B cell (primary cell): ENCODE data around the gene TTC38. TPM values are rescaled to one million over a fixed set of nuclear protein-coding genes. Genes with fewer than 3 reads are reported as not detected.

ENCODE experiments used
- ATAC-seq: fragments of 200-7000 bp; cut with Tn5 transposase; one replicate; pipeline ENCODE4 v1.10.0; 2021; ENCODE audit warnings: low read depth, mild to moderate bottlenecking, moderate number of reproducible peaks, moderate library complexity
- CTCF ChIA-PET: fragments of 350-600 bp; sonication (Branson Sonifier 250); formaldehyde crosslinking; loops from one replicate; lab custom pipeline; 2021; ENCODE audit warnings: antibody characterized with exemption, inconsistent platforms; lab: Charles Lee
- POLR2A ChIA-PET: fragments of 350-600 bp; sonication (Branson Sonifier 250); formaldehyde crosslinking; loops from one replicate; lab custom pipeline; 2021; ENCODE audit warnings: antibody characterized with exemption; lab: Charles Lee
- DNase-seq: peaks from one replicate; pipeline ENCODE4 v3.0.0; 2013
- H2AFZ ChIP-seq: 2 replicates; pipeline ENCODE4 v1.6.1; 2012; ENCODE audit warnings: mild to moderate bottlenecking, low read depth, low read length; ENCODE audit not compliant: insufficient read depth, poor library complexity, severe bottlenecking
- H3K27ac ChIP-seq, 2 donors: 1 replicate in 1 of 2; 2 replicates in 1 of 2; pipeline ENCODE4 v1.5.1; 2012 to 2013; ENCODE audit warnings: low read length in 2 of 2, mild to moderate bottlenecking in 2 of 2, moderate library complexity in 1 of 2
- H3K27me3 ChIP-seq, 4 experiments: fragments of 200-600 bp in 1 of 4; sonication (generic) in 1 of 4; replicated peaks in 1 of 4; 1 replicate in 2 of 4; 2 replicates in 2 of 4; pipeline versions ENCODE4 v1.6.1 to v1.7.0; 2013 to 2016; ENCODE audit warnings: low read length in 3 of 4, mild to moderate bottlenecking in 2 of 4, mixed read lengths in 1 of 4, moderate library complexity in 1 of 4; ENCODE audit not compliant: insufficient read depth in 4 of 4, control insufficient read depth in 3 of 4; ENCODE audit errors: control extremely low read depth in 1 of 4
- H3K36me3 ChIP-seq, 2 experiments: replicated peaks in 1 of 2; 1 replicate in 1 of 2; 2 replicates in 1 of 2; pipeline versions ENCODE4 v1.6.1 to v1.7.1; 2013; ENCODE audit warnings: low read length in 1 of 2; ENCODE audit not compliant: insufficient read depth in 2 of 2, control insufficient read depth in 1 of 2; ENCODE audit errors: control extremely low read depth in 1 of 2, extremely low read depth in 1 of 2
- H3K4me1 ChIP-seq, 2 donors: fragments of 200-600 bp in 1 of 2; sonication (generic) in 1 of 2; 1 replicate in 1 of 2; 2 replicates in 1 of 2; pipeline versions ENCODE4 v1.5.1 to v1.6.1; 2013 to 2017; ENCODE audit warnings: low read length in 2 of 2; ENCODE audit not compliant: control insufficient read depth in 2 of 2, insufficient read depth in 2 of 2
- H3K4me2 ChIP-seq: replicated peaks from 2 replicates; pipeline ENCODE3; 2012; ENCODE audit warnings: mild to moderate bottlenecking, low read depth, low read length; ENCODE audit not compliant: poor library complexity, severe bottlenecking
- H3K4me3 ChIP-seq, 5 experiments: fragments of 200-600 bp in 1 of 5; sonication (generic) in 1 of 5; 1 replicate in 3 of 5; 2 replicates in 2 of 5; pipeline versions ENCODE4 v1.5.1 to v1.7.0; 2011 to 2016; ENCODE audit warnings: low read length in 4 of 5, mild to moderate bottlenecking in 4 of 5, low read depth in 2 of 5, control low read depth in 1 of 5, moderate library complexity in 1 of 5; ENCODE audit not compliant: insufficient read depth in 1 of 5; ENCODE audit errors: control extremely low read depth in 1 of 5, extremely low read depth in 1 of 5
- H3K79me2 ChIP-seq: fragments of 200-600 bp; sonication (generic); one replicate; pipeline ENCODE4 v1.6.0; 2016; ENCODE audit warnings: low read length; ENCODE audit not compliant: control insufficient read depth, insufficient read depth
- H3K9ac ChIP-seq: fragments of 200-600 bp; sonication (generic); 2 replicates; pipeline ENCODE4 v1.6.1; 2017; ENCODE audit warnings: mild to moderate bottlenecking, low read length, moderate library complexity
- H3K9me3 ChIP-seq, 3 donors: one replicate each; pipeline versions ENCODE4 v1.6.1 to v1.7.1; 2013; ENCODE audit warnings: low read length in 2 of 3; ENCODE audit not compliant: control insufficient read depth in 2 of 3, insufficient read depth in 1 of 3; ENCODE audit errors: control extremely low read depth in 1 of 3
- H4K20me1 ChIP-seq: 2 replicates; pipeline ENCODE4 v1.6.0; 2012; ENCODE audit warnings: mild to moderate bottlenecking, low read length; ENCODE audit not compliant: insufficient read depth, control insufficient read depth, poor library complexity, severe bottlenecking
- H3K27ac Mint-ChIP-seq: one replicate; pipeline ENCODE4 v1.8.0; 2021; ENCODE audit warnings: mixed read lengths
- H3K27me3 Mint-ChIP-seq: one replicate; pipeline ENCODE4 v1.8.0; 2021; ENCODE audit warnings: mixed read lengths
- H3K4me1 Mint-ChIP-seq: one replicate; pipeline ENCODE4 v1.8.0; 2021; ENCODE audit warnings: mixed read lengths
- H3K4me3 Mint-ChIP-seq: one replicate; pipeline ENCODE4 v1.8.0; 2021; ENCODE audit warnings: mixed read lengths
- H3K9me3 Mint-ChIP-seq: one replicate; pipeline ENCODE4 v1.8.0; 2022; ENCODE audit warnings: mixed read lengths; ENCODE audit not compliant: insufficient read depth
- EZH2 ChIP-seq: IDR thresholded peaks from 2 replicates; pipeline ENCODE4 v1.6.1; 2012; ENCODE audit warnings: borderline replicate concordance, low read depth, mild to moderate bottlenecking, moderate library complexity, low read length; ENCODE audit not compliant: insufficient read depth, poor library complexity, severe bottlenecking
- WGBS: methylation state at CpG from one replicate; pipeline ENCODE4 v1.1.5; 2013; ENCODE audit warnings: missing lambda C conversion rate; ENCODE audit not compliant: insufficient coverage; 5-methylcytosine and 5-hydroxymethylcytosine counted together
- intact Hi-C: fragments of 100-400 bp; cut with micrococcal nuclease; formaldehyde crosslinking; loops from one replicate; pipeline ENCODE4 v1.10.0; 2022
- polyA plus RNA-seq: library from polyadenylated mRNA; depleted of rRNA; stranded (reverse); fragments of >200 nt; gene quantifications from 2 replicates; pipeline ENCODE4 v1.2.3, GENCODE V29; 2012
- total RNA-seq, 2 donors: library from RNA; stranded (reverse); fragments of 120-200 nt in 1 of 2; gene quantifications; 1 replicate in 1 of 2; 2 replicates in 1 of 2; pipeline versions ENCODE4 v1.2.3 to v1.2.4, GENCODE V29; 2013 to 2022
- TF ChIP-seq, protein P1 (sequence below): fragments of 200-600 bp; IDR thresholded peaks from one replicate; pipeline ENCODE4 v1.8.0; 2022; ENCODE audit warnings: antibody characterized with exemption, mild to moderate bottlenecking

TTC38 gene
- total and polyA plus RNA-seq, 2 donors (not counting 1 experiment from before 2014, with no cell fraction given), result 10.8 to 13.3 TPM

DNA sequence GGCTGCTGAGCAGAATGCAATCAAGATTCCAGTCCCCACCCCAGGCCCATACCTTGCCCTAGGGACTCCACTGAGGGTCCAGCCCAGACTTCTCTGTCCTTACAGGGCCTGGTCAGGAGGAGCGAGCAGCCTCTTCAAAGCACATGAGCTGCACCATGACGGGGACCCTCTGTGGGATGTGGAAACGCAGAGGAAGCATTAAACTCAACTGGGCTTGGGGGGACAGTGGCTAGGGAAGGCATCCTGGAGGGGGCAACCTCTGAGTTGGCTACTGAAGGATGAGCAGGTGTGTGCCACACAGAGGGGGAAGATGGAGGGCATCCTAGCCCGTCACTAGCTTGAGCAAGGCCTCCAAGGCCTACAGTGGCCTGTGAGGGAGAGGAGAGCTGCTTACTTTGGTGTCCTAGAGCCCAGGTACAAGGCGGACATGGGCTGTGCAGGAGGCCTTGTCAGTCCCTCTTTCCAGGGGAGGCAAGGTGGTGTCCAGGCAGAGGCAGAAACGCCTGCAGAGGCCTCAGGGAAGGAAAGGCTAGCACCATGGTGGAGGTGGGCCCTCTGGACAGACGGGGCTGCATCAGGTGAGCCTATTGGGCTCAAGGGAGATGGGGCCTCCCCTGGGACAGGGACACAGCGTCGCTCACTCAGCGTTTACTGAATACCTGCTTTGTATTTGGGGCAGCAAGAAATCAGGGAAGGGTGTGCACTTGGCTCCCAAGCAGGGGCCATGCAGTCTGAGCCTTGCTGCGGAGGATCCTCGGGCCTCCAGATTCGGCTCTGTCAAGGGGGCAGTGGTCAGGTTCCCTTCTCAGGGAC, 14.3 kb downstream of the TTC38 start:
- Mint-ChIP-seq H3K4me3 (no peak overlapping the region), H3K9me3 (no peaks in the 10 kb centered on the region)
- POLR2A ChIA-PET, result no interaction called here

DNA sequence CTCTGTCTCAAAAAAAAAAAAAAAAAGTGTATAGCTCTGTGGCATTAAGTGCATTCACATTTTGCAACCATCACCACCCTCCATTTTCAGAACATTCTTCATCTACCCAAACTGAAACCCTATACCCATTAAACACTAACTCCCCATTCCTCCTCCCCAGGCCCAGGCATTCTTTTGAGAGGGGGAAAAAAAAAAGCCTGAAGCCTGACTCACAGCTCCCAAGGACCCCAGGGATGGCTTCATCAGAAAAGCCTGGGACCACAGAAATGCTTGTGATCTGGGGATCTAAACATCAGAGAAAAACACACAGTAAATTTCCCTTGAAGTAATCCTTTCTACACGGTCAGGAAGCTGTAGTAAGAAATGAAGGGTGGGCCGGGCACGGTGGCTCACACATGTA, 18.2 kb downstream of the TTC38 start:
- Mint-ChIP-seq H3K4me3 (no peak overlapping the region), H3K27me3 (no peaks in the 10 kb centered on the region), H3K27ac (no peak overlapping the region), H3K4me1 (peaks cover 42% of the 10 kb centered on the region), H3K9me3 (no peaks in the 10 kb centered on the region)
- Histone ChIP-seq H3K27me3 (no peaks in the 10 kb centered on the region), H3K4me1 (peaks cover 26 to 50% of the 10 kb centered on the region in 2 donors), H3K27ac (no peak overlapping the region), H3K4me2 (no peak overlapping the region), H3K36me3 (peaks cover 0 to 4% of the 10 kb centered on the region in 2 experiments), H3K9me3 (peaks cover 0 to 3% (median 0%) of the 10 kb centered on the region in 3 donors), H4K20me1 (no peaks in the 10 kb centered on the region), H3K79me2 (no peaks in the 10 kb centered on the region), H3K4me3 (no peak overlapping the region), H3K9ac (no peak overlapping the region), H2AFZ (no peak overlapping the region)
- TF ChIP-seq, protein P1, sequence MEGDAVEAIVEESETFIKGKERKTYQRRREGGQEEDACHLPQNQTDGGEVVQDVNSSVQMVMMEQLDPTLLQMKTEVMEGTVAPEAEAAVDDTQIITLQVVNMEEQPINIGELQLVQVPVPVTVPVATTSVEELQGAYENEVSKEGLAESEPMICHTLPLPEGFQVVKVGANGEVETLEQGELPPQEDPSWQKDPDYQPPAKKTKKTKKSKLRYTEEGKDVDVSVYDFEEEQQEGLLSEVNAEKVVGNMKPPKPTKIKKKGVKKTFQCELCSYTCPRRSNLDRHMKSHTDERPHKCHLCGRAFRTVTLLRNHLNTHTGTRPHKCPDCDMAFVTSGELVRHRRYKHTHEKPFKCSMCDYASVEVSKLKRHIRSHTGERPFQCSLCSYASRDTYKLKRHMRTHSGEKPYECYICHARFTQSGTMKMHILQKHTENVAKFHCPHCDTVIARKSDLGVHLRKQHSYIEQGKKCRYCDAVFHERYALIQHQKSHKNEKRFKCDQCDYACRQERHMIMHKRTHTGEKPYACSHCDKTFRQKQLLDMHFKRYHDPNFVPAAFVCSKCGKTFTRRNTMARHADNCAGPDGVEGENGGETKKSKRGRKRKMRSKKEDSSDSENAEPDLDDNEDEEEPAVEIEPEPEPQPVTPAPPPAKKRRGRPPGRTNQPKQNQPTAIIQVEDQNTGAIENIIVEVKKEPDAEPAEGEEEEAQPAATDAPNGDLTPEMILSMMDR, result no peak
- no peak for TF ChIP-seq EZH2
- intact Hi-C loops, result no loop called here
- ChIA-PET POLR2A (no interaction called here), CTCF (interaction anchor here (0.6 to 1.1 kb wide), 2 partner anchors 11 to 290 kb away, joined by 3 to 4 read pairs; no protein-coding TSS in a partner anchor)
- no CpG with 5 or more reads among the region's 3 CpGs for WGBS
- no peak for ATAC-seq
- no peak for DNase-seq

More for the DNA sequence above, 14.3 kb downstream of the TTC38 start:
- CTCF ChIA-PET, result interaction anchor here (0.6 to 1.2 kb wide), 3 partner anchors 13 to 34 kb away, joined by 3 to 4 read pairs (median 3); no protein-coding TSS in a partner anchor
- TF ChIP-seq, protein P1, result no peak
- TF ChIP-seq EZH2, result no peak
- Mint-ChIP-seq H3K4me1 (peaks cover 24% of the 10 kb centered on the region), H3K27me3 (no peaks in the 10 kb centered on the region), H3K27ac (no peak overlapping the region)
- no peak overlapping the region for H3K4me3 ChIP-seq
- no peaks in the 10 kb centered on the region for H3K27me3 ChIP-seq
- 97% methylated on average over 13 of the region's 13 CpGs for WGBS
- ATAC-seq, result no peak
- no peaks in the 10 kb centered on the region for H3K79me2 ChIP-seq
- intact Hi-C loops, result no loop called here
- H3K9ac ChIP-seq, result no peak overlapping the region
- H3K27ac ChIP-seq, result no peak overlapping the region
- H3K9me3 ChIP-seq, result no peaks in the 10 kb centered on the region
- peaks cover 6 to 41% of the 10 kb centered on the region in 2 donors for H3K4me1 ChIP-seq
- H3K4me2 ChIP-seq, result no peak overlapping the region
- no peak for DNase-seq
- H2AFZ ChIP-seq, result no peak overlapping the region
- H3K36me3 ChIP-seq, result peaks cover 0 to 6% of the 10 kb centered on the region in 2 experiments
- no peaks in the 10 kb centered on the region for H4K20me1 ChIP-seq
